ENCODE measurements around the gene BIVM. TPM values are rescaled to one million over a fixed set of nuclear protein-coding genes. Genes with fewer than 3 reads are reported as not detected.
"Not testable (repeated sequence)": the region's sequence is repeated elsewhere in the genome, so short reads cannot be mapped to it uniquely, and the experiment has no call there.

The BIVM gene
- total RNA-seq, 3 donors from 2014 or later, result 15.2 to 29.6 (median 27.2) TPM

- no peak overlapping the region for H3K4me3 ChIP-seq
- H3K27me3 ChIP-seq, result no peaks in the 10 kb centered on the region
- no peaks in the 10 kb centered on the region for H3K4me1 ChIP-seq
- intact Hi-C loops (cut with DNase I; ENCODE audit: low total_unique reads), result no loop called here
- DNase-seq (ENCODE audit: low spot score in 2 of 2), result no peak
- no peaks in the 10 kb centered on the region for H3K36me3 ChIP-seq
- TF ChIP-seq POLR2A (IDR thresholded peaks at IDR 0.05), result no peak
- no peak for TF ChIP-seq CTCF (IDR thresholded peaks at IDR 0.05)
- no peak for TF ChIP-seq POLR2AphosphoS5 (IDR thresholded peaks at IDR 0.05)
- no peak overlapping the region for H3K27ac ChIP-seq
- H3K9me3 ChIP-seq, result no peaks in the 10 kb centered on the region
Measured at GRCh38 chr13:102776271-102776670, 22.6 kb upstream of the BIVM start.

- Histone ChIP-seq H3K27ac (no peak overlapping the region), H3K36me3 (no peaks in the 10 kb centered on the region), H3K27me3 (no peaks in the 10 kb centered on the region), H3K4me1 (no peaks in the 10 kb centered on the region), H3K4me3 (no peak overlapping the region), H3K9me3 (no peaks in the 10 kb centered on the region)
- DNase-seq (ENCODE audit: low spot score in 2 of 2), result no peak
- intact Hi-C loops (cut with DNase I; ENCODE audit: low total_unique reads), result no loop called here
- TF ChIP-seq POLR2AphosphoS5 (IDR thresholded peaks at IDR 0.05) (no peak), CTCF (IDR thresholded peaks at IDR 0.05) (no peak), POLR2A (IDR thresholded peaks at IDR 0.05) (no peak)
Measured at GRCh38 chr13:102777736-102778135, 21.2 kb upstream of the BIVM start.

DNA sequence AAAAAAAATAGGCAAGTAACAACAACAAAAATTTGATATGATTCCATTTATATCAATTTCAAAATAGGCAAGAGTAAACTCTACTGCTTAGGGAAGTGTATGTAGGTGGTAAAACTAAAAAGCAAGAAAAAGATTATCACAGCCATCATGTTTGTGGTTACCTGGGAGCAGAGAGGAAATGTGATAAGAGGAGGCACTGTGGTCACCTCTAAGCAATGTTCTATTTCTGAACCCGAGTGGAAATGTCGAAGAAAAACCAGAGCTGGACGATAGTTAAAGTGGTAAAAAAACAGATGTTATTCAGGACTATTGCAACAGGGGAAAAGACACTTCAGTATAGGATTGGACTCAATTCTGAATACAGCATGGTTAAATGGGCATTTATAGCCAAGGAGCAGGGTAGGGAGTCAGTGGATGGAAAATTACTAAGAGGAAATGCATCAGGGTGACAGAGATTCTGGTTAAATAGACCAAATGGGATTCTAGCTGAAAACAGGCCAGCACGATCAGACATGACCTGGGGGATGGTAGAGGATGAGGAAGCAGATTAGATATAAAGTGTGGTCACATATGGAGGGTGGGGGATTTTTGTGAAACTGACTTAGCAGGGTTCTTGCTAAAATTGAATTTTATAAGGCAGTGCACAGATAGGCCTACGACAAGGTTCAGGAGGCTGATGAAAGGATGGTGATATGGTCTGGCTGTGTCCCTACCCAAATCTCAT, 19.3 kb upstream of the BIVM start:
- DNase-seq (ENCODE audit: low spot score in 2 of 2), result no peak
- Histone ChIP-seq H3K9me3 (no peaks in the 10 kb centered on the region), H3K27ac (no peak overlapping the region), H3K27me3 (no peaks in the 10 kb centered on the region), H3K36me3 (no peaks in the 10 kb centered on the region), H3K4me1 (no peaks in the 10 kb centered on the region), H3K4me3 (no peak overlapping the region)
- no peak for TF ChIP-seq POLR2AphosphoS5 (IDR thresholded peaks at IDR 0.05)
- no peak for TF ChIP-seq CTCF (IDR thresholded peaks at IDR 0.05)
- TF ChIP-seq POLR2A (IDR thresholded peaks at IDR 0.05), result no peak
- intact Hi-C loops (cut with DNase I; ENCODE audit: low total_unique reads), result no loop called here

GRCh38 chr13:102780656-102781055, 18.3 kb upstream of the BIVM start:
- H3K27ac ChIP-seq; H3K36me3 ChIP-seq; H3K9me3 ChIP-seq; DNase-seq (ENCODE audit: low spot score in 2 of 2); H3K27me3 ChIP-seq; H3K4me1 ChIP-seq; intact Hi-C loops (cut with DNase I; ENCODE audit: low total_unique reads); H3K4me3 ChIP-seq: not testable (repeated sequence)

DNA sequence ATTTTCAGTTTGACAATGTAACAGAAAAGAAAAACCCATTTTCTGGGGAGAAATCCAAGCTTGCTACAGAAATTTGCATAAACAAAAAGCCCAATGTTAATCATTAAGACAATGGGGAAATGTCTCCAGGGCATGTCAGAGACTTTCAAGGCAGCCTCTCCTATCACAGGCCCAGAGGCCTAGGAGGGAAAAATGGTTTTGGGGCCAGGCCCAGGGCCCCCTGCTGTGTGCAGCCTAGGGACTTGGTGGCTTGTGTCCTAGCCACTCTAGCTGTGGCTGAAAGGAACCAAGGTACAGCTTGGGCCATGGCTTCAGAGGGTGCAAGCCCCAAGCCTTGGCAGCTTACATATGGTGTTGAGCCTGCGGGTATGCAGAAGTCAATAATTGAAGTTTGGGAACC, 17.3 kb upstream of the BIVM start:
- Histone ChIP-seq H3K4me3 (no peak overlapping the region), H3K27me3 (no peaks in the 10 kb centered on the region), H3K36me3 (no peaks in the 10 kb centered on the region), H3K4me1 (no peaks in the 10 kb centered on the region), H3K9me3 (no peaks in the 10 kb centered on the region), H3K27ac (no peak overlapping the region)
- DNase-seq (ENCODE audit: low spot score in 2 of 2), result no peak
- intact Hi-C loops (cut with DNase I; ENCODE audit: low total_unique reads), result no loop called here
- TF ChIP-seq CTCF (IDR thresholded peaks at IDR 0.05) (no peak), POLR2AphosphoS5 (IDR thresholded peaks at IDR 0.05) (no peak), POLR2A (IDR thresholded peaks at IDR 0.05) (no peak)

Measured in breast epithelium (tissue), 4 donors.